HG03520 (cell line): Measurements from ENCODE around the gene KRTAP12-3.
"Not testable (repeated sequence)": the region's sequence is repeated elsewhere in the genome, so short reads cannot be mapped to it uniquely, and the experiment has no call there.

Experiments
- ATAC-seq: cut with Tn5 transposase; IDR thresholded peaks from one replicate; pipeline ENCODE4 v1.9.1; 2021; ENCODE audit warnings: mild to moderate bottlenecking, moderate library complexity; ENCODE audit not compliant: unreplicated experiment

KRTAP12-3 gene

DNA sequence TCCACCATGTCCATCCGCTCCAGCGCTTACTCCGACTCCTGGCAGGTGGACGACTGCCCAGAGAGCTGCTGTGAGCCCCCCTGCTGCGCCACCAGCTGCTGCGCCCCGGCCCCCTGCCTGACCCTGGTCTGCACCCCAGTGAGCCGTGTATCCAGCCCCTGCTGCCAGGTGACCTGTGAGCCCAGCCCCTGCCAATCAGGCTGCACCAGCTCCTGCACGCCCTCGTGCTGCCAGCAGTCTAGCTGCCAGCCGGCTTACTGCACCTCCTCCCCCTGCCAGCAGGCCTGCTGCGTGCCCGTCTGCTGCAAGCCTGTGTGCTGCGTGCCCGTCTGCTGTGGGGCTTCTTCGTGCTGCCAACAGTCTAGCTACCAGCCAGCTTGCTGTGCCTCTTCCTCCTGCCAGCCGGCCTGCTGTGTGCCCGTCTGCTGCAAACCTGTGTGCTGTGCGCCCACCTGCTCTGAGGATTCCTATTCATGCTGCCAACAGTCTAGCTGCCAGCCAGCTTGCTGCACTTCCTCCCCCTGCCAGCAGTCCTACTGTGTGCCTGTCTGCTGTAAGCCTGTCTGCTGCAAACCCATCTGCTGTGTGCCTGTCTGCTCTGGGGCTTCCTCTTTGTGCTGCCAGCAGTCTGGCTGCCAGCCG, 30.4 kb upstream of the KRTAP12-3 start:
- ATAC-seq = not testable (repeated sequence)

- ATAC-seq = not testable (repeated sequence)
Observed at GRCh38 chr21:44627831-44628233, 29.9 kb upstream of the KRTAP12-3 start.

- ATAC-seq = no peak
Observed at GRCh38 chr21:44628707-44629391, 28.9 kb upstream of the KRTAP12-3 start.

DNA sequence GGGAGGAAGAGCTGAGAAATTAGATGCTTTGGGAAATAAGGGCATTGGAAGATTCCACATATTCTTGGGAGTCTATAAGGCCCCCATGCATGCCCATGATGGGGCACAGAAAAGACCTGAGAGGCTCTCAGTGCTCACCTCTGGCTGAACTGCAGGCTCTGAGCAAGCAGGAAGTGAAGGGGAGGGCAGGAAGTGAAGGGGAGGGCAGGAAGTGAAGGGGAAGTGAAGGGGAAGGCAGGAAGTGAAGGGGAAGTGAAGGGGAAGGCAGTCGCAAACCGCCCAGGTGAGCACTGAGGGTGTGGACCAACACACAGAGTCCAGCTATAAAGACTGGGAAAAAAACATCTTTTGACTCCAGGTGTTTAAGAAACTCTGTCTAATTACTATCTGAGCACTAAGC, 27.3 kb upstream of the KRTAP12-3 start:
- ATAC-seq = no peak

- ATAC-seq = no peak
Observed at GRCh38 chr21:44632067-44632466, 25.7 kb upstream of the KRTAP12-3 start.

GRCh38 chr21:44636209-44637017, 21.3 kb upstream of the KRTAP12-3 start:
- ATAC-seq = no peak

DNA sequence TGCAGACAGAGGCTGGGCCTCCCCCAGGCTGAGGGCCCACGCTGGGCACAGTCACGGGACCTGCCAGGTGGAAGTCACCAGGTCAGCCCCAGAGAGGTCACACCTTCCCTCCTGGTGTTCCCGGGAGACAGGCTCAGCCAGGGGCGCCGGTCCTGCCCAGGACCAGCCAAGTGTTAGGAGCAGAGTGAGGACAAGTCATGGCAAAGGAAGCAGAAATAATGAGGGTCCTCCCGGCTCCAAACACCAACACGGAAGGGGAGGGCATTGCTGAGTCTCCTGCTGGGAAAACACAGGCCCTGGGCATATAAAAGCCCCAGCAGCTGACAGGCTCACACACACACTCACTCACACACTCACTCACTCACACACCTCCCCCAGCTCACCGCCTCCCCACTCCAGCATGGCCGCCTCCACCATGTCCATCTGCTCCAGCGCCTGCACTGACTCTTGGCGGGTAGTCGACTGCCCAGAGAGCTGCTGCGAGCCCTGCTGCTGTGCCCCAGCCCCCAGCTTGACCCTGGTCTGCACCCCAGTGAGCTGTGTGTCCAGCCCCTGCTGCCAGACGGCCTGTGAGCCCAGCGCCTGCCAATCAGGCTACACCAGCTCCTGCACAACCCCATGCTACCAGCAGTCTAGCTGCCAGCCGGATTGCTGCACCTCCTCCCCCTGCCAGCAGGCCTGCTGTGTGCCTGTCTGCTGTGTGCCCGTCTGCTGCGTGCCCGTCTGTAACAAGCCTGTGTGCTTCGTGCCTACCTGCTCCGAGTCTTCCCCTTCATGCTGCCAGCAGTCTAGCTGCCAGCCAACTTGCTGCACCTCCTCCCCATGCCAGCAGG, 20.5 kb upstream of the KRTAP12-3 start, which contains the start of gene KRTAP10-10:
Gene KRTAP10-10 (plus strand): TSS at position 339 of the 833 bp plus-strand sequence. CDS start 62 bp downstream, at position 401.
- no peak for ATAC-seq

DNA sequence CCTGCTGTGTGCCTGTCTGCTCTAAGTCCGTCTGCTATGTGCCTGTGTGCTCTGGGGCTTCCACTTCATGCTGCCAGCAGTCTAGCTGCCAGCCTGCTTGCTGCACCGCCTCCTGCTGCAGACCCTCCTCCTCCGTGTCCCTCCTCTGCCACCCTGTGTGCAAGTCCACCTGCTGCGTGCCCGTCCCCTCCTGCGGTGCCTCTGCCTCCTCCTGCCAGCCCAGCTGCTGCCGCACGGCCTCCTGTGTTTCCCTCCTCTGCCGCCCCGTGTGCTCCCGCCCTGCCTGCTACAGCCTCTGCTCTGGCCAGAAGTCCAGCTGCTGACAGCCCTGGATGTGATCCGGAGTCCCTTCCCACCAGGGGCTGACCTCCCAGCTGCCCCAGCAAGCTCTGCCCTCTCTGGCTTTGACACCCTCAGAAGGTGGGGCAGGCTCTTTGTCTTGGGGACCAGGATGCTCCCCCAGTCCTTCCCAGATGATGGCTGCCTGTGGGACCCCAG, 19.8 kb upstream of the KRTAP12-3 start:
- not testable (repeated sequence) for ATAC-seq

DNA sequence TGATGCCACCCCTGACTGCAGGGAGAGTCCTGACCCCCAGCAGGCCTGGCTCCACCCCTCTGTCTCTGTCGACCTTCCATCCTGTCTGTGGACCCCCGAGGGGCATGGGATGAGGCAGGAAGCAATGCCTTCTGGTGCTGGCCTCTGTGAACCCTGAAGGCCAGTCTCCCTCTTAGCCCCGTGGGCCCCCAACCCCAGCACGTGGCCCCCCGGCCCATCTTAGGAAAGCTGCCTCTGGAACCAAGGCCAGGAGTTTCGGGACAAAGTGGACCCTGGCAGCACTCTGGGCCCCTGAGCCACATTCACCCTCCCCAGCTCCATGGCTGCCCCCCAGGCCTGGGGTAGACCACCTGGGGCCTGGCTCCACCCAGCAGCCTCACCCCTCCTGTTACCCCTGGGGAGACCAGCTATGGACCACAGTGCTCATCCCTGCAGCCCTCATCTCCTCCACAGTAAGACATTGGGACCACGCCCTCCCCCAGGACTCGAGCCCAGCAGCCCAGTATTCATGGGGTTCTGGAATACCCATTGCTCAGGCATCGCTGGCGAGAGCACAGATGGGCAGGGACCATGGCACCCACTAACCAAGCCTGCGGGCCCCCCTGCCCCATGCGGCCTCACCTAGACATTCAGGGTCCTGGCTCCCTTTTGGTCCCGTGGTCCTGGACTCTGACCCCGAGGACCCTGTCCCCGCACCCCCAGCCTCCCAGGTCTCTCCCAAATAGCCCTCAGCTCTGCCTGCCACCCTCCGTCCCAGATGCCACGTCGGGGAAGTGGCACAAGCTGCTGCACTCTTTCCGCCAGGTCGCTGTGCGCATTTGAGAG, 19.0 kb upstream of the KRTAP12-3 start:
- not testable (repeated sequence) for ATAC-seq

- no peak for ATAC-seq
Observed at GRCh38 chr21:44639331-44639655, 18.4 kb upstream of the KRTAP12-3 start.

- ATAC-seq = no peak
Observed at GRCh38 chr21:44640761-44641160, 17.0 kb upstream of the KRTAP12-3 start.

- ATAC-seq = no peak
Observed at GRCh38 chr21:44643741-44644310, 13.9 kb upstream of the KRTAP12-3 start.

- no peak for ATAC-seq
Observed at GRCh38 chr21:44644878-44645277, 12.9 kb upstream of the KRTAP12-3 start.

DNA sequence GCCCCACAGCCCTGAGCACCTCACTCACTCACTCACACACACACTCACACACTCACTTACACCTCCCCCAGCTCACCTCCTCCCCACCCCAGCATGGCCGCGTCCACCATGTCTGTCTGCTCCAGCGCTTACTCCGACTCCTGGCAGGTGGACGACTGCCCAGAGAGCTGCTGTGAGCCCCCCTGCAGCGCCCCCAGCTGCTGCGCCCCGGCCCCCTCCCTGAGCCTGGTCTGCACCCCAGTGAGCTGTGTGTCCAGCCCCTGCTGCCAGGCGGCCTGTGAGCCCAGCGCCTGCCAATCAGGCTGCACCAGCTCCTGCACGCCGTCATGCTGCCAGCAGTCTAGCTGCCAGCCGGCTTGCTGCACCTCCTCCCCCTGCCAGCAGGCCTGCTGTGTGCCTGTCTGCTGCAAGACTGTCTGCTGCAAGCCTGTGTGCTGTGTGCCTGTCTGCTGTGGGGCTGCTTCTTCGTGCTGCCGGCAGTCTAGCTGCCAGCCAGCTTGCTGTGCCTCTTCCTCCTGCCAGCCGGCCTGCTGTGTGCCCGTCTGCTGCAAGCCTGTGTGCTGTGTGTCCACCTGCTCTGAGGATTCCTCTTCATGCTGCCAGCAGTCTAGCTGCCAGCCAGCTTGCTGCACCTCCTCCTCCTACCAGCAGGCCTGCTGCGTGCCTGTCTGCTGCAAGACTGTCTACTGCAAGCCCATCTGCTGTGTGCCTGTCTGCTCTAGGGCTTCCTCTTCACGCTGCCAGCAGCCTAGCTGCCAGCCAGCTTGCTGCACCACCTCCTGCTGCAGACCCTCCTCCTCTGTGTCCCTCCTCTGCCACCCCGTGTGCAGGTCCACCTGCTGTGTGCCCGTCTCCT, 11.1 kb upstream of the KRTAP12-3 start, which contains the start of gene KRTAP10-11:
Gene KRTAP10-11 (plus strand): TSS at position 49 of the 856 bp plus-strand sequence. CDS start 45 bp downstream, at position 94.
- not testable (repeated sequence) for ATAC-seq

- no peak for ATAC-seq
Observed at GRCh38 chr21:44647222-44647552, 10.5 kb upstream of the KRTAP12-3 start.

DNA sequence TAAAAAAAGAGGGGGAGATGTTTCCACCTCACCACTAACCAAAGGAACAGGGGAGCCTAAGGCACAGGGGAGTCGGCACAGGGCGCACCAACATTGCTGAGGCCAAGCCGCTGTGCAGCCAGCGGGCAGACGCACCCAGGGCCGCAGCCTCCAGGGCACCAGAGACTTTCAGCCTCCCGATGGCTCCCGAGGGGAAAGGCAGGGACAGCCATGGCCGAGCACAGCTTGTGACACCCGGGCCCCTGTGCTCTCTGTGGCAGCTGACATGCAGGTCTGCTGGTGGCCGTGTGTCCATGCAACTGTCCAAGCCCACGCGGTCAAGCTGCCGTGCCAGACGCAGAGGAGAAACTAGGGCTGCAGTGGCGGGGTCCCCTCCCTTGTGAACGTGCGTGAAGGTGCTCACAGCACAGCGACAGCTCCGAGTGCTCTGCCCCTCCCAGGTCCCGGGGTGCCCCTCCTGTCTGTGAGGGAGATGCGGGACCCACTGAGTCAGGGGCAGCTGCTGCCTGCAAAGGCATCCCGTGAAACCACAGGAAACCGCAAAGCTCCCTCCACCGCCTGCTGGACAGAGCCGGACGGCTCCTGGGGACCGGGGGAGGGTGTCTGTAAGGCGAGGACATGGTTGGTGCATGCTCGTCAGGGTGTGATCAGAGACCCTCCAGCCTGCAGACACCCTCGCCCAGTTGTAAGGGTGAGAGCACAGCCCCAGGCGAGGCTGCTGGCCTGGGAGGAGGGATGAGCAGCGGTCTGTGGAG, 9.0 kb upstream of the KRTAP12-3 start:
- no peak for ATAC-seq

GRCh38 chr21:44649521-44650100, 8.1 kb upstream of the KRTAP12-3 start:
- no peak for ATAC-seq
